HepG2 (cell line): ENCODE data around the gene TMBIM6. TPM values are rescaled to one million over a fixed set of nuclear protein-coding genes. Genes with fewer than 3 reads are reported as not detected.

Experiments used
- ATAC-seq: fragments of 200-7000 bp; cut with Tn5 transposase; 3 replicates; pipeline ENCODE4 v1.9.1; 2020; ENCODE audit warnings: mild to moderate bottlenecking, moderate library complexity
- BruUV-seq: library from RNA; stranded (reverse); fragments of 400-500 nt; replicated peaks from 2 replicates; lab custom pipeline; 2021; lab: Mats Ljungman, UMichigan
- CTCF ChIA-PET: fragments of 300-600 bp; formaldehyde crosslinking; extraction: SDS; loops from one replicate; lab custom pipeline; 2021; ENCODE audit warnings: low total read pairs, inconsistent platforms, low intra/inter-chr PET ratio; lab: Yijun Ruan, JAX
- POLR2A ChIA-PET: fragments of 350-600 bp; sonication (Branson Sonifier 250); formaldehyde crosslinking; loops from one replicate; lab custom pipeline; 2020; ENCODE audit warnings: antibody characterized with exemption, inconsistent platforms; lab: Yijun Ruan, JAX
- DNase-seq: peaks from one replicate; pipeline ENCODE4 v3.0.0-alpha.2; 2015; ENCODE audit warnings: low spot score
- FAIRE-seq: peaks from 3 replicates; lab custom pipeline; 2011; peaks lifted over from hg19 to GRCh38; lab: Jason Lieb, UNC
- H2AFZ ChIP-seq: one replicate; pipeline ENCODE4 v1.6.1; 2011; ENCODE audit warnings: low read length, inconsistent platforms
- H3K27ac ChIP-seq: fragments of 300-600 bp; 3 replicates; pipeline ENCODE4 v1.8.0; 2011; ENCODE audit warnings: mixed run types, mild to moderate bottlenecking, mixed read lengths, low read length, inconsistent platforms; ENCODE audit not compliant: insufficient read depth; ENCODE audit errors: extremely low read length
- H3K27me3 ChIP-seq, 2 experiments: fragments of 200-600 bp in 1 of 2; 2 replicates in 1 of 2; 3 replicates in 1 of 2; pipeline versions ENCODE4 v1.6.0 to v1.8.0; 2011; ENCODE audit warnings: low read length in 2 of 2, mild to moderate bottlenecking in 2 of 2, moderate library complexity in 2 of 2, inconsistent platforms in 1 of 2; ENCODE audit not compliant: insufficient read depth in 2 of 2, control insufficient read depth in 1 of 2
- H3K36me3 ChIP-seq, 2 experiments: fragments of 200-600 bp in 1 of 2; replicated peaks in 1 of 2; 2 replicates in 1 of 2; 3 replicates in 1 of 2; pipeline versions ENCODE4 v1.5.1 to v1.8.0; 2011; ENCODE audit warnings: low read length in 2 of 2, inconsistent platforms in 1 of 2; ENCODE audit not compliant: insufficient read depth in 2 of 2, control insufficient read depth in 1 of 2
- H3K4me1 ChIP-seq: 2 replicates; pipeline ENCODE4 v1.5.1; 2012; ENCODE audit warnings: low read length, inconsistent platforms; ENCODE audit not compliant: insufficient read depth
- H3K4me2 ChIP-seq: 2 replicates; pipeline ENCODE4 v1.6.0; 2011; ENCODE audit warnings: low read depth, low read length, inconsistent platforms
- H3K4me3 ChIP-seq, 3 experiments: fragments of 200-600 bp in 1 of 3; sonication (generic), shearing (Covaris generic) in 1 of 3; replicated peaks in 1 of 3; 2 replicates each; pipeline ENCODE4 v1.5.1; 2011 to 2016; ENCODE audit warnings: low read length in 3 of 3, inconsistent platforms in 2 of 3, low read depth in 2 of 3, mild to moderate bottlenecking in 2 of 3, control low read depth in 1 of 3, mixed read lengths in 1 of 3; ENCODE audit not compliant: insufficient read depth in 1 of 3
- H3K79me2 ChIP-seq: one replicate; pipeline ENCODE4 v1.6.1; 2011; ENCODE audit warnings: low read length, inconsistent platforms; ENCODE audit not compliant: insufficient read depth
- H3K9ac ChIP-seq: 2 replicates; pipeline ENCODE4 v1.6.0; 2011; ENCODE audit warnings: mild to moderate bottlenecking, low read depth, low read length, inconsistent platforms; ENCODE audit not compliant: insufficient read depth
- H3K9me3 ChIP-seq: 2 replicates; pipeline ENCODE4 v1.5.1; 2012; ENCODE audit warnings: mild to moderate bottlenecking, low read length
- H4K20me1 ChIP-seq: 2 replicates; pipeline ENCODE4 v1.6.0; 2011; ENCODE audit warnings: inconsistent platforms, mild to moderate bottlenecking, low read length, moderate library complexity; ENCODE audit not compliant: insufficient read depth
- KLF15 ChIP-seq: sonication (generic); formaldehyde crosslinking; IDR thresholded peaks from 2 replicates; pipeline ENCODE4 v1.8.1; 2023; ENCODE audit warnings: borderline replicate concordance, mild to moderate bottlenecking, inconsistent platforms, missing genetic modification reagents, mixed read lengths
- KMT2B ChIP-seq: IDR thresholded peaks from 2 replicates; pipeline ENCODE4 v1.6.1; 2016; ENCODE audit warnings: missing genetic modification reagents, missing compliant biosample characterization
- MBNL3 ChIP-seq: fragments of 250-450 bp; sonication (Bioruptor Pico); conservative IDR thresholded peaks from 2 replicates; pipeline ENCODE4 v1.8.0; 2022; ENCODE audit warnings: mild to moderate bottlenecking, inconsistent platforms
- MYNN ChIP-seq: sonication (generic); formaldehyde crosslinking; IDR thresholded peaks from 2 replicates; pipeline ENCODE4 v1.4.0; 2020; ENCODE audit warnings: mild to moderate bottlenecking, low read depth, missing genetic modification reagents
- PCBP1 ChIP-seq: fragments of 200-400 bp; formaldehyde crosslinking; IDR thresholded peaks from 2 replicates; pipeline ENCODE4 v1.6.1; 2017; ENCODE audit warnings: mild to moderate bottlenecking, low read depth, low read length, borderline replicate concordance
- YY1 ChIP-seq: IDR thresholded peaks from 2 replicates; pipeline ENCODE4 v1.6.1; 2011; ENCODE audit warnings: low read length, low read depth, moderate library complexity, mild to moderate bottlenecking; ENCODE audit not compliant: insufficient read depth, insufficient replicate concordance
- ZMAT3 ChIP-seq: sonication (generic); formaldehyde crosslinking; conservative IDR thresholded peaks from 2 replicates; pipeline ENCODE4 v1.7.0; 2021; ENCODE audit warnings: missing genetic modification reagents
- ZNF547 ChIP-seq: sonication (generic); formaldehyde crosslinking; IDR thresholded peaks from 2 replicates; pipeline ENCODE4 v1.5.1; 2020; ENCODE audit warnings: mild to moderate bottlenecking, missing genetic modification reagents
- WGBS: methylation state at CpG from one replicate; pipeline ENCODE4 v1.1.6; 2017; ENCODE audit warnings: low lambda C conversion rate; 5-methylcytosine and 5-hydroxymethylcytosine counted together
- in situ Hi-C: cut with HindIII; loops from 2 replicates; pipeline ENCODE4 v1.10.0; 2017; ENCODE audit warnings: low pct_unique_long_range_greater_than_20kb; ENCODE audit not compliant: extremely low pct_ligation_motif_present
- intact Hi-C: fragments of 100-400 bp; cut with micrococcal nuclease; formaldehyde crosslinking; loops from one replicate; pipeline ENCODE4 v1.10.0; 2022; ENCODE audit not compliant: unreplicated experiment
- polyA plus RNA-seq, 8 experiments: library from polyadenylated mRNA; depleted of rRNA in 3 of 8; stranded (reverse) in 7 of 8; unstranded in 1 of 8; fragments of >200 nt; fragmentation: Illumina TruSeq in 4 of 8; extraction: Trizol in 4 of 8; gene quantifications; 2 replicates each; pipeline versions ENCODE4 v1.2.1 to v1.2.3, GENCODE V29; 2011 to 2016; ENCODE audit warnings: low read depth in 4 of 8, missing spikeins in 1 of 8, mixed read lengths in 1 of 8; ENCODE audit not compliant: insufficient read depth in 1 of 8
- total RNA-seq, 5 experiments: library from RNA; depleted of rRNA; stranded (reverse); fragments of >200 nt; fragmentation: Illumina TruSeq; extraction: Trizol; gene quantifications; 2 replicates each; pipeline ENCODE4 v1.2.3, GENCODE V29; 2016; ENCODE audit warnings: low read depth in 1 of 5

Gene TMBIM6
- total and polyA plus RNA-seq, 2 of the 13 experiments (the other 11 are each of a cell fraction or from before 2014, with no cell fraction given): 412 to 468 TPM

DNA sequence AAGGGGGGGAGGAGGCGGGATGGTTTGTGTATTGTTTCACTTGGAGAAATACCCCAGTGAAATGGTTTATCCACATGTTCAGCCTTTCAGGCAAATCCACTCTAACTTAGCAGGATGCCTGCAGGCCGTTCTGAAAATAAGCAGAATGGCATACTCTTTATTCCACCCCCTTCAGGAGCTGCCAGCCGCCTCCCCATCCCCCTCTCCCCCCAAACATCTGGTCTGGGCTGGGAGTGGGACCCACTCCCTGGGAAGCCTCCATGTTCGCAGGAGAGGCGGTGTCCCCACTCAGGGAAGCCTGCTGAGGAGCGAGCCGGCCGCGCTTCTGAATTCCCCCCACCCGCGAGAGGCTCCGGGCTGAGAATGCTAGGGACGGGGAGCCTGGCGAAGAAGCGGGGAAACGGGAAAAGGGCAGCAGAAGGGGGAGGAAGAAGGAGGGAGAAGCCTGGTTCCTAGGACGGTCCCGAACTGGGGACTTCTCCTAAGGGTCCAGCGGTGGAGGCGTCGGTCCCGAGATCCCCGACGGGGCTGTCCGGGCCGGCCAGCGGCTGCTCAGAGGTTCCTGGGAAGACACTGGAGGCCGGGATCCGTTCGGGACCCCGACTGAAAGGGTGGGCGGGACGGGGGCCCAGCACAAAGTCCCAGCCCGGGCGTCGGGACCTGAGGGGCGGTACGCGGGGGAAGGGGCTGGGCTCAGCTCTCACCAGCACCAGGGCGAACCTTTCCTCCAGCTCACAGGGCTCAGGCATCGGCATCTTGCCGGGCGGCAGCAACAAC is 34.8 kb upstream of the TMBIM6 start:
- H2AFZ ChIP-seq: no peak overlapping the region
- TF ChIP-seq KLF15 (CRISPR knock-in tag): no peak
- TF ChIP-seq YY1: no peak
- TF ChIP-seq ZNF547: no peak
- TF ChIP-seq KMT2B (CRISPR knock-in tag): 0 out of 2 replicates have a peak, but pooled peaks have one; percentile 2
- TF ChIP-seq MYNN (CRISPR knock-in tag): no peak
- TF ChIP-seq PCBP1: 0 out of 2 replicates have a peak, but pooled peaks have one; percentile 14
- no peak for TF ChIP-seq ZMAT3 (CRISPR knock-in tag)
- no peak for TF ChIP-seq MBNL3 (CRISPR knock-in tag)
- TF ChIP-seq, all 625 proteins: peak for 2
- peak overlapping the region; percentile 29; the same call in 1 of the 2 replicates for H3K9ac ChIP-seq
- in situ Hi-C loops (loop anchor here (5.0 kb wide), 1 partner anchor 64 kb away; no protein-coding TSS in a partner anchor), intact Hi-C loops (loop anchor here (1.0 kb wide), 1 partner anchor 62 kb away; no protein-coding TSS in a partner anchor)
- no peaks in the 10 kb centered on the region for H3K9me3 ChIP-seq
- peaks cover 14% of the 10 kb centered on the region; the same call in 1 of the 2 replicates for H3K4me1 ChIP-seq
- H3K79me2 ChIP-seq: no peaks in the 10 kb centered on the region
- no peak for DNase-seq
- no peaks in the 10 kb centered on the region for H4K20me1 ChIP-seq
- ChIA-PET CTCF (interaction anchor here (1.3 to 2.1 kb wide), 3 partner anchors 19 to 69 kb away, joined by 3 to 31 read pairs (median 5); no protein-coding TSS in a partner anchor), POLR2A (interaction anchor here (1.6 to 2.4 kb wide), 2 partner anchors 33 to 35 kb away, joined by 4 to 10 read pairs; partner anchors contain the start of gene TMBIM6)
- 45% methylated on average over 35 of the region's 43 CpGs for WGBS
- peak; percentile 32 for ATAC-seq
- BruUV-seq: no TSS peak
- no peak for FAIRE-seq
- no peaks in the 10 kb centered on the region for H3K36me3 ChIP-seq
- H3K27me3 ChIP-seq: peaks cover 0 to 12% of the 10 kb centered on the region in 2 experiments; a peak in 1 of 5 replicates
- peak overlapping the region; percentile 42 to 64 (median 54); a peak in 4 of 6 replicates for H3K4me3 ChIP-seq
- peak overlapping the region; percentile 57 for H3K4me2 ChIP-seq
- H3K27ac ChIP-seq: no peak overlapping the region
